MM.1S (cell line): Measurements from ENCODE around the gene TRIM38.

Source experiments
- DNase-seq: peaks from one replicate; pipeline ENCODE4 v3.0.0-alpha.2; 2015
- H2AFZ ChIP-seq: fragments of 300-600 bp; sonication (generic); 2 replicates; pipeline ENCODE4 v1.6.0; 2016; ENCODE audit warnings: antibody characterized with exemption, low read length
- H3F3A ChIP-seq: fragments of 300-600 bp; sonication (generic); 2 replicates; pipeline ENCODE4 v1.6.1; 2016; ENCODE audit warnings: mild to moderate bottlenecking, antibody characterized with exemption, low read length, moderate library complexity, mixed read lengths; ENCODE audit not compliant: insufficient read depth
- H3K27ac ChIP-seq: fragments of 300-600 bp; sonication (generic); 2 replicates; pipeline ENCODE4 v1.5.1; 2016; ENCODE audit warnings: mild to moderate bottlenecking, low read length
- H3K27me3 ChIP-seq: fragments of 300-600 bp; sonication (generic); replicated peaks from 2 replicates; pipeline ENCODE4 v1.6.0; 2016; ENCODE audit warnings: low read length; ENCODE audit not compliant: insufficient read depth
- H3K36me3 ChIP-seq: fragments of 300-600 bp; sonication (generic); replicated peaks from 2 replicates; pipeline ENCODE4 v1.6.1; 2016; ENCODE audit warnings: mild to moderate bottlenecking, low read length, mixed read lengths; ENCODE audit not compliant: insufficient read depth
- H3K4me1 ChIP-seq: fragments of 300-600 bp; sonication (generic); 2 replicates; pipeline ENCODE4 v1.6.1; 2016; ENCODE audit warnings: low read length, mixed read lengths
- H3K4me2 ChIP-seq: fragments of 300-600 bp; sonication (generic); 2 replicates; pipeline ENCODE4 v1.6.0; 2016; ENCODE audit warnings: low read depth, low read length
- H3K4me3 ChIP-seq: fragments of 300-600 bp; sonication (generic); 2 replicates; pipeline ENCODE4 v1.5.1; 2016; ENCODE audit warnings: low read length, mixed read lengths
- H3K79me2 ChIP-seq: fragments of 300-600 bp; sonication (generic); 2 replicates; pipeline ENCODE4 v1.6.1; 2016; ENCODE audit warnings: mixed run types, low read length, mixed read lengths
- H3K9ac ChIP-seq: fragments of 300-600 bp; sonication (generic); 2 replicates; pipeline ENCODE4 v1.6.1; 2016; ENCODE audit warnings: low read length, mixed read lengths
- H3K9me2 ChIP-seq: fragments of 300-600 bp; sonication (generic); replicated peaks from 2 replicates; pipeline ENCODE4 v1.6.1; 2016; ENCODE audit warnings: mild to moderate bottlenecking, low read length, mixed read lengths; ENCODE audit not compliant: insufficient read depth
- H3K9me3 ChIP-seq: fragments of 300-600 bp; sonication (generic); replicated peaks from 2 replicates; pipeline ENCODE4 v1.6.1; 2016; ENCODE audit warnings: mild to moderate bottlenecking, low read length, mixed read lengths; ENCODE audit not compliant: insufficient read depth
- H4K20me1 ChIP-seq: fragments of 300-600 bp; sonication (generic); 2 replicates; pipeline ENCODE4 v1.6.1; 2016; ENCODE audit warnings: mild to moderate bottlenecking, low read length, moderate library complexity, mixed read lengths; ENCODE audit not compliant: insufficient read depth
- CTCF ChIP-seq: fragments of 300-600 bp; sonication (generic); IDR thresholded peaks from 2 replicates; pipeline ENCODE4 v1.5.1; 2016; ENCODE audit warnings: antibody characterized with exemption, low read length, mixed read lengths
- EZH2 ChIP-seq: fragments of 300-600 bp; sonication (generic); optimal IDR thresholded peaks from 2 replicates; pipeline ENCODE3; 2017; ENCODE audit warnings: low read depth, mild to moderate bottlenecking, antibody characterized with exemption, low read length, mixed read lengths
- EZH2phosphoT487 ChIP-seq: fragments of 300-600 bp; sonication (generic); IDR thresholded peaks from 2 replicates; pipeline ENCODE4 v1.6.1; 2018; ENCODE audit warnings: antibody characterized with exemption, low read length

The TRIM38 gene

GRCh38 chr6:25980935-25981334, 18.3 kb downstream of the TRIM38 start:
- H2AFZ ChIP-seq, result no peak overlapping the region
- no peak for DNase-seq
- no peak overlapping the region for H3K27ac ChIP-seq
- no peaks in the 10 kb centered on the region for H3K9me2 ChIP-seq
- TF ChIP-seq CTCF, result no peak
- TF ChIP-seq EZH2phosphoT487, result no peak
- no peak for TF ChIP-seq EZH2
- H3K79me2 ChIP-seq, result no peaks in the 10 kb centered on the region
- no peaks in the 10 kb centered on the region for H3K9me3 ChIP-seq
- H4K20me1 ChIP-seq, result no peaks in the 10 kb centered on the region
- H3K4me2 ChIP-seq, result no peak overlapping the region
- no peak overlapping the region for H3K4me3 ChIP-seq
- H3K27me3 ChIP-seq, result no peaks in the 10 kb centered on the region
- no peaks in the 10 kb centered on the region; the same call in 1 of the 2 replicates for H3K36me3 ChIP-seq
- no peak overlapping the region for H3K9ac ChIP-seq
- H3K4me1 ChIP-seq, result no peaks in the 10 kb centered on the region
- no peaks in the 10 kb centered on the region for H3F3A ChIP-seq

- Histone ChIP-seq H3K27me3 (no peaks in the 10 kb centered on the region), H4K20me1 (no peaks in the 10 kb centered on the region), H3K79me2 (no peaks in the 10 kb centered on the region), H2AFZ (no peak overlapping the region), H3K4me2 (no peak overlapping the region), H3K4me1 (no peaks in the 10 kb centered on the region), H3K9ac (no peak overlapping the region), H3K9me3 (no peaks in the 10 kb centered on the region), H3K27ac (no peak overlapping the region), H3K36me3 (no peaks in the 10 kb centered on the region; the same call in 1 of the 2 replicates), H3K4me3 (no peak overlapping the region), H3F3A (no peaks in the 10 kb centered on the region), H3K9me2 (no peaks in the 10 kb centered on the region)
- no peak for TF ChIP-seq EZH2phosphoT487
- no peak for TF ChIP-seq EZH2
- no peak for TF ChIP-seq CTCF
- no peak for DNase-seq
These were observed 19.1 kb downstream of the TRIM38 start for GRCh38 chr6:25981568-25982263.

- Histone ChIP-seq H3K36me3 (no peaks in the 10 kb centered on the region; the same call in 1 of the 2 replicates), H3K4me3 (no peak overlapping the region), H3F3A (no peaks in the 10 kb centered on the region), H3K27ac (no peak overlapping the region), H3K9ac (no peak overlapping the region), H3K4me1 (no peaks in the 10 kb centered on the region), H3K4me2 (no peak overlapping the region), H3K27me3 (no peaks in the 10 kb centered on the region), H3K9me2 (no peaks in the 10 kb centered on the region), H3K9me3 (no peaks in the 10 kb centered on the region), H4K20me1 (no peaks in the 10 kb centered on the region), H3K79me2 (no peaks in the 10 kb centered on the region), H2AFZ (no peak overlapping the region)
- no peak for TF ChIP-seq EZH2phosphoT487
- TF ChIP-seq CTCF, result no peak
- no peak for TF ChIP-seq EZH2
- DNase-seq, result no peak
These were observed 21.7 kb downstream of the TRIM38 start for GRCh38 chr6:25984265-25984664.
